Heart left ventricle (tissue), 13 donors: ENCODE data around the gene RPTOR.

Experiments
- CTCF ChIP-seq, 12 donors: fragments of 200-600 bp; sonication (generic) in 4 of 12; IDR thresholded peaks; one replicate each; pipeline versions ENCODE4 v1.5.0 to v1.8.0; 2018 to 2022; ENCODE audit warnings: antibody characterized with exemption in 12 of 12, mild to moderate bottlenecking in 5 of 12
- POLR2A ChIP-seq, 2 donors: fragments of 450-650 bp; IDR thresholded peaks; one replicate each; pipeline ENCODE4 v1.6.1; 2017; ENCODE audit warnings: antibody characterized with exemption in 2 of 2, mild to moderate bottlenecking in 2 of 2, moderate library complexity in 2 of 2
- donor health status: ischemic (EF 13 %, LVEDD 7.1; RV severe dilation, severe dysfunction).
- donor health status: DM: no; HTN: yes; CAD: no.
- donor health status: DM: no; HTN: no; CAD: no.
- donor health status: ischemic (EF 25% LVEDD 6.9; RV normal size, moderate dysfunction).
- donor health status: ischemic (EF 25% LVEDD 5.7; RV mildly dilated, moderate dysfunction).
- donor health status: ischemic (EF 35%, LVEDD 5.7; RV mildly dilated, moderate dysfunction).
- donor health status: nonischemic (EF 11% LVEDD 7.7; RV severe dilation, severe dysfunction).
- donor health status: DM: yes; HTN: yes; CAD: no.
- donor health status: PGD.
- donor health status: ischemic (EF 29% LVEDD 5.4; RV normal size, mild dysfunction).
- donor health status: nonischemic (EF 23%, LVEDD 6.1; RV moderate dilation, normal function).

DNA sequence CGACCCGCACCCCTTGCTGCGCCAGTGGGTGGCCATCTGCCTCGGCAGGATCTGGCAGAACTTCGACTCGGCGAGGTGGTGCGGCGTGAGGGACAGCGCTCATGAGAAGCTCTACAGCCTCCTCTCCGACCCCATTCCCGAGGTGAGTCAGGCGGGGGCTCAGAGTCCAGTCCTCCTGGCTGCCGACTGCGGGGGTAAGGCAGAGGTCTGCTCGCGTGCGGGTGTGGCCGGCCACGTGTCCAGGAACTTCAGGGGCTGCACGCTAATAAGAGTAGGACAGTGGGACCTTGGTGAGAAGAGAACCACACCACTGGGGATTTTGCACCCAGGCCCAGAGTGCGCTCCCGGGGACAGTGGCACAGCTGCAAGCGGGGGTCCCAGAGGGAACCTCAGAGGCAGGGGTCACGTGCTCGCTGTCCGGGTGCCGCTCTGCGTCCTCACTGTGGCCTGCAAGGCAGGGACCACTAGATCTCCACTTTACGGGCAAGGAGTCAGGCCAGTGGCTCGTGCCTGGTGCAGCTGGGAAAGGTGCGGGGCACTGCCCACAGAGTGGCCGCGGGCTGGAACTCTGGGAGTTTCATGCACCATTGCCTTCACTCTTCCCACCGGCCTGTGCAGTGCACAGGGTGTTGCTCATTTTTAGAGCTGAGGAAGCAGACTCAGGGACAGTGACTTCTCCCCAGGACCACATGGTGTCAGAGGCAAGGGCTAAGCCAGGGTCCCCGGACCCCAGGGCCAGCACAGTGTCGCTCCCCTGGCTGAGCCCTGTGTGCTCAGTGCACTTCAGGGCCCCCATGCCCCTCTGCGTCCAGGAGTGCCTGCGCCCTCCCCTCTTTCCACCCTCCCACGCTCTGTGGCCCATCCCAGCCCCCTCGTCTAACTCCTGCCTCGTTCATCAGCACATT lies 339.4 kb downstream of the RPTOR start:
- TF ChIP-seq CTCF (IDR thresholded peaks at IDR 0.05), result no peak
- TF ChIP-seq POLR2A (IDR thresholded peaks at IDR 0.05), result no peak
